ENCODE data around the gene DCC.

DCC gene, protein sequence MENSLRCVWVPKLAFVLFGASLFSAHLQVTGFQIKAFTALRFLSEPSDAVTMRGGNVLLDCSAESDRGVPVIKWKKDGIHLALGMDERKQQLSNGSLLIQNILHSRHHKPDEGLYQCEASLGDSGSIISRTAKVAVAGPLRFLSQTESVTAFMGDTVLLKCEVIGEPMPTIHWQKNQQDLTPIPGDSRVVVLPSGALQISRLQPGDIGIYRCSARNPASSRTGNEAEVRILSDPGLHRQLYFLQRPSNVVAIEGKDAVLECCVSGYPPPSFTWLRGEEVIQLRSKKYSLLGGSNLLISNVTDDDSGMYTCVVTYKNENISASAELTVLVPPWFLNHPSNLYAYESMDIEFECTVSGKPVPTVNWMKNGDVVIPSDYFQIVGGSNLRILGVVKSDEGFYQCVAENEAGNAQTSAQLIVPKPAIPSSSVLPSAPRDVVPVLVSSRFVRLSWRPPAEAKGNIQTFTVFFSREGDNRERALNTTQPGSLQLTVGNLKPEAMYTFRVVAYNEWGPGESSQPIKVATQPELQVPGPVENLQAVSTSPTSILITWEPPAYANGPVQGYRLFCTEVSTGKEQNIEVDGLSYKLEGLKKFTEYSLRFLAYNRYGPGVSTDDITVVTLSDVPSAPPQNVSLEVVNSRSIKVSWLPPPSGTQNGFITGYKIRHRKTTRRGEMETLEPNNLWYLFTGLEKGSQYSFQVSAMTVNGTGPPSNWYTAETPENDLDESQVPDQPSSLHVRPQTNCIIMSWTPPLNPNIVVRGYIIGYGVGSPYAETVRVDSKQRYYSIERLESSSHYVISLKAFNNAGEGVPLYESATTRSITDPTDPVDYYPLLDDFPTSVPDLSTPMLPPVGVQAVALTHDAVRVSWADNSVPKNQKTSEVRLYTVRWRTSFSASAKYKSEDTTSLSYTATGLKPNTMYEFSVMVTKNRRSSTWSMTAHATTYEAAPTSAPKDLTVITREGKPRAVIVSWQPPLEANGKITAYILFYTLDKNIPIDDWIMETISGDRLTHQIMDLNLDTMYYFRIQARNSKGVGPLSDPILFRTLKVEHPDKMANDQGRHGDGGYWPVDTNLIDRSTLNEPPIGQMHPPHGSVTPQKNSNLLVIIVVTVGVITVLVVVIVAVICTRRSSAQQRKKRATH (N-terminal part only)

GRCh38 chr18:52339891-52340371 lies at the start of gene DCC:
DCC (plus strand) TSS chr18:52340197; CDS start chr18:52340788, 591 bp downstream.
- TF ChIP-seq, protein P1, sequence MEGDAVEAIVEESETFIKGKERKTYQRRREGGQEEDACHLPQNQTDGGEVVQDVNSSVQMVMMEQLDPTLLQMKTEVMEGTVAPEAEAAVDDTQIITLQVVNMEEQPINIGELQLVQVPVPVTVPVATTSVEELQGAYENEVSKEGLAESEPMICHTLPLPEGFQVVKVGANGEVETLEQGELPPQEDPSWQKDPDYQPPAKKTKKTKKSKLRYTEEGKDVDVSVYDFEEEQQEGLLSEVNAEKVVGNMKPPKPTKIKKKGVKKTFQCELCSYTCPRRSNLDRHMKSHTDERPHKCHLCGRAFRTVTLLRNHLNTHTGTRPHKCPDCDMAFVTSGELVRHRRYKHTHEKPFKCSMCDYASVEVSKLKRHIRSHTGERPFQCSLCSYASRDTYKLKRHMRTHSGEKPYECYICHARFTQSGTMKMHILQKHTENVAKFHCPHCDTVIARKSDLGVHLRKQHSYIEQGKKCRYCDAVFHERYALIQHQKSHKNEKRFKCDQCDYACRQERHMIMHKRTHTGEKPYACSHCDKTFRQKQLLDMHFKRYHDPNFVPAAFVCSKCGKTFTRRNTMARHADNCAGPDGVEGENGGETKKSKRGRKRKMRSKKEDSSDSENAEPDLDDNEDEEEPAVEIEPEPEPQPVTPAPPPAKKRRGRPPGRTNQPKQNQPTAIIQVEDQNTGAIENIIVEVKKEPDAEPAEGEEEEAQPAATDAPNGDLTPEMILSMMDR (IDR thresholded peaks at IDR 0.05; ENCODE audit: control insufficient read depth, insufficient read depth, low read depth, low read length, missing control alignments) = no peak
- no peak for DNase-seq (ENCODE audit: low read depth)
- no peak within 1 kb of the TSS for H3K4me3 ChIP-seq (ENCODE audit: control insufficient read depth, low read depth, low read length)

GRCh38 chr18:52310651-52311050 lies 29.3 kb upstream of the DCC start:
- no peak for DNase-seq (ENCODE audit: low read depth)
- H3K4me3 ChIP-seq (ENCODE audit: control insufficient read depth, low read depth, low read length) = no peak overlapping the region
- TF ChIP-seq, protein P1 (IDR thresholded peaks at IDR 0.05; ENCODE audit: control insufficient read depth, insufficient read depth, low read depth, low read length, missing control alignments) = no peak

DNA sequence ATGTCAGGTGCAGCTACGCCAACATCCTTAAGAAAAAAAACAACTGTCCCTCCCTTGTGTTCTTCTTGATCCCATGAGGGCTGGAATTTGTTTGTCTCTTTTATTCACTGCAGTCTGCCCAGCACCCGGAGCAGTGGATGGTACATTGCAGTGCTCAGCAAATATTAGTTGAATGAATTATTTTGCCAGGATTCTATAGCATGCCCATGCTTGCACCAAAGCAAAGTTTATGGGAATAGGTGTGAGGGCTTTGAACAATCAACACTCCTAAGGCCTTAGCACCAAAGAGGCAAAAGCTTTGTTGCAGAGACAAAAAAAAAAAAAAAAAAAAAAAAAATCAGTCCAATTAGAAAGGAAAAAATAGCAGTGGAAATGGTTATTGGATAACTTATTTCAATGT lies 28.7 kb upstream of the DCC start:
- TF ChIP-seq, protein P1 (IDR thresholded peaks at IDR 0.05; ENCODE audit: control insufficient read depth, insufficient read depth, low read depth, low read length, missing control alignments) = no peak
- no peak overlapping the region for H3K4me3 ChIP-seq (ENCODE audit: control insufficient read depth, low read depth, low read length)
- DNase-seq (ENCODE audit: low read depth) = no peak

DNA sequence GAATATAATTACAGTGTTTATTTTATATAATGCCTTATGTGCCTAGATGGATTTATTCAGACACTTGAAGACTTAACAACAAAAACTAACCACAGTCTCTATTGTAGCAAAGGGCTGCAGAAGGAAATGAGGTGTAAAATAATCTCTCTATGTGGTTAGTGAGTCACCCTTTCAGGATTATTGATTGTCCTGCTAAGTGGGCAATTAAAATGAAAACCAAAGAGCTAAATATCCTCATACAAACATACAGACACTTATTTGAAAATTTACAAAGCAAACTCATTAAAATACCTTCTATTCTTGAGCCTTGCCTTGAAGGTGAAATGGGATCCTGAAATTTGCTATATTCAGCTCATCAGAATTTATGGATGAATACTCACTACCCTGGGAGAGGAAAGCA lies 27.7 kb upstream of the DCC start:
- no peak for DNase-seq (ENCODE audit: low read depth)
- H3K4me3 ChIP-seq (ENCODE audit: control insufficient read depth, low read depth, low read length) = no peak overlapping the region
- TF ChIP-seq, protein P1 (IDR thresholded peaks at IDR 0.05; ENCODE audit: control insufficient read depth, insufficient read depth, low read depth, low read length, missing control alignments) = no peak

DNA sequence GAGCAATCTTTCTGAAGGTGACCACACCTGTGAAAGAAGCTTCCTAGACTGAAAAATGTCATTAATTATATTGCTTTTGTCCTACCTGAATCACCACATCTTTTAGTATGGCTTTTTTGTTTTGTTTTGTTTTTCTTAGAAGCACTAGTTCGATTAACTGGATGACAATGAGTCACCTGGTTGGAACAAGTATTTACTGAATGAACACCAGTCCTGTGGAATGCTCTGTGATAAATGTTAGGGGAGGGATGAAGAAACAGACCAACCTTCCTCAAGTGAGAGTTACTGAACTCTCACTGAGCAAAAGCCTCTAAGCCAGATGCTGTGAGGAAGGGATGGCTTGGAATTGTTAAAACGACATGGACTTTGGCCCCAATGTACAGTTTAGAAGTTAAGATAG lies 26.8 kb upstream of the DCC start:
- no peak for DNase-seq (ENCODE audit: low read depth)
- TF ChIP-seq, protein P1 (IDR thresholded peaks at IDR 0.05; ENCODE audit: control insufficient read depth, insufficient read depth, low read depth, low read length, missing control alignments) = no peak
- H3K4me3 ChIP-seq (ENCODE audit: control insufficient read depth, low read depth, low read length) = no peak overlapping the region

DNA sequence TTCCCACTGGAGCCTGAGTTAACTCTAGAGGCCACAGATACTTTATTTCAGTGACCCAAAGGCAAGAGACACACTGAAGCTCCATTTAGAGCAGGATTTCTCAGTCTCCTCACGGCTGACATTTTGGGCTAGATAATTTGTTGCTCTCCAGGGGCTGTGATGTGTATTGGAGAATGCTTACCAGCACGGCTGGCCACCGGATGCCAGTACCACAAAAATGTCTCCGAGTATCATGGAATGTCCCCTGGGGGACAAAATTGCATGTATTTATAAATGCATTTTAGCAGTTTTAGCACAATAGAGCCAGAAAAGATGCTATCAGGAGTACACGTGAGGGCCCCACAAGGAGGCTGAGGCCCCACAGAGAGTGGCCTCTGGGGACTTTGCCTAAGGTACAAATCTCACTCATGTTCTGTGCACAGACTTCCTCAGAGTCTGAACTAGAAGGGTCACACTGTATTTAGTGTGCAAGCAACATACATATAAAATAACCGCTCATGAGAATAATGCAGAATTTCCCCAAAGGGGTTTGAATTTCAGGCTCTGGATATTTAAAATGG lies 20.5 kb upstream of the DCC start:
- TF ChIP-seq, protein P1 (IDR thresholded peaks at IDR 0.05; ENCODE audit: control insufficient read depth, insufficient read depth, low read depth, low read length, missing control alignments) = no peak
- DNase-seq (ENCODE audit: low read depth) = no peak
- H3K4me3 ChIP-seq (ENCODE audit: control insufficient read depth, low read depth, low read length) = no peak overlapping the region
